ENCODE data around the gene ATP6V1F. TPM values are rescaled to one million over a fixed set of nuclear protein-coding genes. Genes with fewer than 3 reads are reported as not detected.

The ATP6V1F gene
- total and polyA plus RNA-seq, 3 donors from 2014 or later, result 133 to 414 (median 166) TPM

DNA sequence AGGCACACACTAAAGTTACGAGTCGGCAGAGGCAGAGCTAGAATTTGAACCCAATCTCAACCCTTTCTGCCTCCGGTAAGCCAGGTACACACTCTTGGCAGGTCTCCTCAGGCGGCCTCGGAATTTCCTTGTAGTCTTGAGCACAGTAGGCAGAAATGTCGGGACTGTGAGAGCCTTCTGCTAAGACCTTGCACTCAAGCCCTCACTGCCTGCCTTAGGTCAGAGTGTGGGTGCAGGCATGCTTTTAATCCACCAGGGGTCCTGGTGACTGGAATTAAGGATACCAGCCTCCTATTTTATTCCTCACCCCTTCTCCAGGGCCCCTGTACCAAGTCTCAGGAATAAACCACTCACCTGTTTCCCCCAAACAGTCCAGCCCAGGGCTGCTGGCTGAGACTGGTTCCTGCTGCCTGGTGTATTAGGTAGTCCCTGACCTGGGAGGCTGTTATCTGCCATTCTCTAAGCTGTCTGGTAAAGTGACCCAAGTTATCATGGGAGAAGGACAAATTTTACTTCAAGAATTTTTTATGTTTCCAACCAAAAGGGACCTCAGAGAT is 855 bp downstream of the ATP6V1F start:
- H3K9me3 ChIP-seq, result no peaks in the 10 kb centered on the region
- intact Hi-C loops (cut with DNase I; ENCODE audit: low total_unique reads), result no loop called here
- 0 to 2% methylated on average over 6 of the region's 6 CpGs for WGBS, 2 donors
- TF ChIP-seq POLR2A (IDR thresholded peaks at IDR 0.05), result no peak
- TF ChIP-seq, protein P1, sequence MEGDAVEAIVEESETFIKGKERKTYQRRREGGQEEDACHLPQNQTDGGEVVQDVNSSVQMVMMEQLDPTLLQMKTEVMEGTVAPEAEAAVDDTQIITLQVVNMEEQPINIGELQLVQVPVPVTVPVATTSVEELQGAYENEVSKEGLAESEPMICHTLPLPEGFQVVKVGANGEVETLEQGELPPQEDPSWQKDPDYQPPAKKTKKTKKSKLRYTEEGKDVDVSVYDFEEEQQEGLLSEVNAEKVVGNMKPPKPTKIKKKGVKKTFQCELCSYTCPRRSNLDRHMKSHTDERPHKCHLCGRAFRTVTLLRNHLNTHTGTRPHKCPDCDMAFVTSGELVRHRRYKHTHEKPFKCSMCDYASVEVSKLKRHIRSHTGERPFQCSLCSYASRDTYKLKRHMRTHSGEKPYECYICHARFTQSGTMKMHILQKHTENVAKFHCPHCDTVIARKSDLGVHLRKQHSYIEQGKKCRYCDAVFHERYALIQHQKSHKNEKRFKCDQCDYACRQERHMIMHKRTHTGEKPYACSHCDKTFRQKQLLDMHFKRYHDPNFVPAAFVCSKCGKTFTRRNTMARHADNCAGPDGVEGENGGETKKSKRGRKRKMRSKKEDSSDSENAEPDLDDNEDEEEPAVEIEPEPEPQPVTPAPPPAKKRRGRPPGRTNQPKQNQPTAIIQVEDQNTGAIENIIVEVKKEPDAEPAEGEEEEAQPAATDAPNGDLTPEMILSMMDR (IDR thresholded peaks at IDR 0.05), result peak; percentile 30 to 33 (median 32)
- DNase-seq, result peak; percentile 43
- H3K27ac ChIP-seq, result peak overlapping the region; percentile 62 to 68
- H3K27me3 ChIP-seq, result no peaks in the 10 kb centered on the region
- H3K4me3 ChIP-seq, result peak overlapping the region; percentile 71 to 94
- no peaks in the 10 kb centered on the region for H3K36me3 ChIP-seq (ENCODE audit: low read depth, missing control alignments)
- peaks cover 23% of the 10 kb centered on the region for H3K4me1 ChIP-seq

- no peaks in the 10 kb centered on the region for H3K36me3 ChIP-seq (ENCODE audit: low read depth, missing control alignments)
- peaks cover 14% of the 10 kb centered on the region for H3K4me1 ChIP-seq
- no peak overlapping the region for H3K4me3 ChIP-seq
- intact Hi-C loops (cut with DNase I; ENCODE audit: low total_unique reads), result no loop called here
- no peaks in the 10 kb centered on the region for H3K27me3 ChIP-seq
- TF ChIP-seq, protein P1 (IDR thresholded peaks at IDR 0.05), result no peak
- TF ChIP-seq POLR2A (IDR thresholded peaks at IDR 0.05), result no peak
- WGBS, 2 donors, result 94 to 95% methylated on average over 12 of the region's 12 CpGs
- DNase-seq, result no peak
- no peak overlapping the region for H3K27ac ChIP-seq
- no peaks in the 10 kb centered on the region for H3K9me3 ChIP-seq
Measured at GRCh38 chr7:128865303-128865702, 2.6 kb downstream of the ATP6V1F start.

- peaks cover 14% of the 10 kb centered on the region for H3K4me1 ChIP-seq
- H3K36me3 ChIP-seq (ENCODE audit: low read depth, missing control alignments), result no peaks in the 10 kb centered on the region
- no peak overlapping the region for H3K27ac ChIP-seq
- 94 to 95% methylated on average over 18 to 27 of the region's 27 CpGs for WGBS, 2 donors
- intact Hi-C loops (cut with DNase I; ENCODE audit: low total_unique reads), result no loop called here
- no peaks in the 10 kb centered on the region for H3K9me3 ChIP-seq
- no peak overlapping the region for H3K4me3 ChIP-seq
- TF ChIP-seq, protein P1 (IDR thresholded peaks at IDR 0.05), result no peak
- no peak for TF ChIP-seq POLR2A (IDR thresholded peaks at IDR 0.05)
- DNase-seq, result no peak
- H3K27me3 ChIP-seq, result no peaks in the 10 kb centered on the region
Measured at GRCh38 chr7:128865996-128866877, 3.6 kb downstream of the ATP6V1F start.

GRCh38 chr7:128867241-128867640 is 4.6 kb downstream of the ATP6V1F start:
- WGBS, 2 donors, result 89 to 95% methylated on average over 4 of the region's 4 CpGs
- intact Hi-C loops (cut with DNase I; ENCODE audit: low total_unique reads), result no loop called here
- Histone ChIP-seq H3K27me3 (no peaks in the 10 kb centered on the region), H3K4me1 (peaks cover 14% of the 10 kb centered on the region), H3K27ac (no peak overlapping the region), H3K9me3 (no peaks in the 10 kb centered on the region), H3K36me3 (ENCODE audit: low read depth, missing control alignments) (no peaks in the 10 kb centered on the region), H3K4me3 (no peak overlapping the region)
- TF ChIP-seq, protein P1 (IDR thresholded peaks at IDR 0.05), result no peak
- TF ChIP-seq POLR2A (IDR thresholded peaks at IDR 0.05), result no peak
- DNase-seq, result no peak

Measured in testis (tissue), 3 donors.